Activated CD8-positive, alpha-beta memory T cell treated with anti-CD3 and anti-CD28 coated beads, Interleukin-2, amount 50 U/mL, for 24 hours (primary cell): ENCODE results near the gene TH.
A peak's percentile ranks its signal among the peaks of the same experiment; 100 is the strongest.
"Not testable (repeated sequence)": the region's sequence is repeated elsewhere in the genome, so short reads cannot be mapped to it uniquely, and the experiment has no call there.

Source experiments
- DNase-seq: peaks from one replicate; pipeline ENCODE4 v3.0.0-alpha.2; 2020; ENCODE audit errors: extremely low read depth

TH gene

GRCh38 chr11:2195756-2196088, 24.1 kb upstream of the TH start:
- DNase-seq, result no peak

- no peak for DNase-seq
Measured at GRCh38 chr11:2194877-2195755, 23.5 kb upstream of the TH start.

DNA sequence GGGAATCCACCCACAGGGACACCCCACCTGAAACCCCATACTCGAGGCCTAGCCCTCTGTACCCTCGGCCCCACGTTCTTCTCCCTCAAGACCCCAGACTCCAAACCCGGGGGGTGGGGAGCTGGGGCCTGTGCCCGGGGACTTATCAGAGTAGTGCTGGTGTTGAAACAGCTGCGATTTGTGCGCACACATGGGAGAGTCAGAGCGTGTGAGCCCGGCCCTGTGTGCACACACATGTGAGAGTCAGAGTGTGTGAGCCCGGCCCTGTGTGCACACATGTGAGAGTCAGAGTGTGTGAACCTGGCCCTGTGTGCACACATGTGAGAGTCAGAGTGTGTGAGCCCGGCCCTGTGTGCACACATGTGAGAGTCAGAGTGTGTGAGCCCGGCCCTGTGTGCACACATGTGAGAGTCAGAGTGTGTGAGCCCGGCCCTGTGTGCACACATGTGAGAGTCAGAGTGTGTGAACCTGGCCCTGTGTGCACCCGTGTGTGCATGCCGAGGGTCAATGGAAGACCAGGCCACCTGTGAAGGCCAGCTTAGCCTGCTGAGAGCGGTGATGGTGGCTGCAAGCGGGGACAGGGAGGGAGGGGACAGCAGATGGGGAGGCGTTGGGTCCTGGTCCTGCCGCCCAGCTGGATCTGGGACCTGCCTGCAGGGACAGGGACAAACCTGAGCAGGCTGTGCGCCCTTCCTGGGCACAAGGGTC, 22.4 kb upstream of the TH start:
- not testable (repeated sequence) for DNase-seq

DNA sequence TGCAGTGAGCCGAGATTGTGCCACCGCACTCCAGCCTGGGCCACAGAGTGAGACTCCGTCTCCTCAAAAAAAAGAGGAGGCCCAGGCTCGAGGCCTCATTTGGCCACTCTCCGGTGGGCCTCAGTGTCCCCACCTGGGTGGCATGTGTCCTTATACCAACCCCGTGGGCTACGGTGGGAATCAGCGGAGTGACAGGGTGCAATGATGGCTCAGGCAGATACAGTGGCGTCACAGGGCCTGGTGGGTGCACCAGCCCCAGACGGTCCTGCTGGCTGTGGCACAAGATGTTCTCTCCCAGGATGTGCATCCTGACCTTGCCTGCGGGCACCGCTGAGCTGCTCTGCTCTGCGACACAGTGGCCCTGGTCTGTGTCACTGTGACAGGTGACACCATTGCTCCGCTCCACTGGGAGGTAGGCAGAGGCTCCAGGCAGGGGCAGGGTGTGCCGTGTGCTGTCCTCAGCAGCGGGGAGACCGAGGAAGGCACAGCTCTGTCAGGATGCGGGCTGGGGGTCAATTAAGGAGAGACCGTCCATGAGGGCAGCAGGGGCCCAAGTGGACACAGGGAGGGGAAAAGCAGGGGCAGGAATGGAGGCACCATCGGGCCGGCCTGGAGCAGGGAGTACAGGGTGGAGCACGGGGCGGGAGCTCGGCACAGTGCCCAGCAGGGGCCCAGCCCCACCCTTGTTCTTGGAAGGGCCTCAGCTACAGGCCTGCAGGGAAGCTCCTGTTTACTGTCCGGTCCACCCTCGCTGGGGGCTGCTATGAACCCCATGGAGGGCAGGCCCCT, 21.7 kb upstream of the TH start:
- DNase-seq, result no peak

- DNase-seq, result no peak
Measured at GRCh38 chr11:2192435-2192834, 20.8 kb upstream of the TH start.

GRCh38 chr11:2191883-2192282, 20.3 kb upstream of the TH start:
- DNase-seq, result no peak

- DNase-seq, result no peak
Measured at GRCh38 chr11:2190657-2191471, 19.2 kb upstream of the TH start.

GRCh38 chr11:2189938-2190656, 18.5 kb upstream of the TH start:
- no peak for DNase-seq

- no peak for DNase-seq
Measured at GRCh38 chr11:2188745-2189144, 17.1 kb upstream of the TH start.

DNA sequence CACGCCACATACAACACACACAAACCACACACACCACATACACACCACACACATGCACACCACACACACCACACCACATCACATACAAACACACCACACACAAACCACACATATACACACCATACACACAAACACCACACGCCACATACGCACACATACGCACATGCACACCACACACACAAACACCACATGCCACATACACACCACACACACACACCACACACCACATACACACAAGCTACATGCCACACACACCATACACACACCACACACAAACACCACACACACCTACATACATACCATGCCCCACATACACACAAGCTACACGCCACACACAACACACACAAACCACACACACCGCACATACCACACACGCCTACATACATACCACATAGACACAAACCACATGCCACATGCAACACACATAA, 15.7 kb upstream of the TH start:
- DNase-seq, result no peak

DNA sequence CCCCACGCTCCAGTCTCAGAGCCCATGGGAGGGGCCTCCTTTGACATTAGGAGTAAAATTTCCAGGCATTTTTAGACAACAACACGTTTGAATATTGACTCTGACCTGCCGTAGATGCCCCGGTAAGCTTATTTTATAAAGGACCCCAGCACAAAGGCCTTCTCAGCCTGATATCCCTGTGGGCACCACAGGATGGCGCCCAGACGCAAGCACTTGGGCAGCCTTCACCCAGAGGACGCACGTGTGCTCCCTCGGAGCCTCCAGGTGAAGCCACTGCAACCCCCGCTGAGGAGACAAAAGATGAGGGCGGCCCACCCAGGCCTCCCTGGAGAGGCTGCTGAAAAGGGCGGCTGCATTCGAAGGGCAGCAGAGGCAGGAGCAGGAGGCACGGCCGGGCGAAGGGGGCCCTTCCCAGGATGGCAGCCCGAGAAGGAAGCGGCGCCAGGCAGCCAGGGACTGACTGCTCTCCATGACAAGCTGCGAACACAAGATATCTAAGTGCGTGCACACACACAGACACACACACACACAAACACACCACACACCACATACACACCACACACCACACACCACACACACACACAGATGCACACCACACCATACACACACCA, 15.2 kb upstream of the TH start:
- peak; percentile 12 for DNase-seq

GRCh38 chr11:2185324-2186085, 13.9 kb upstream of the TH start:
- no peak for DNase-seq

GRCh38 chr11:2182692-2183474, 11.3 kb upstream of the TH start:
- no peak for DNase-seq

DNA sequence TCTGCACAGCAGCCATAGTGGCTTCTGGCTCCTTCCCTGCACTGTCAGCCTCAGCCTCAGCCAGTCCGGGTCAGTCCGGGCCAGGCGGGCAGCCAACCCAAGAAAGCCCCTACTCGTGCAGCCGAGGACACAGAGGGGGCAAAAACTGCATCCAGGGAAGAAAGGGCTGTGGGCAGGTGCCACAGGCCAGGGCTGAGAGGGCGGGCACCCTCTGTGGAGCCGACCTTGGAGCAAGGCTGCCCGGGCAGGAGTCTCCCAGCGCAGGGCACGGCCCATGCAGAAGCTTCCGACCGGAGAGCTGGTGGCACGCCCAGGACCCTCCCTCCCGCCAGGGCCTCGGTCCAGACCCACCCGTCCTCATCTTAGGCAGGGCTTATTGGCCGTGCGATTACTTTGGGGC, 10.5 kb upstream of the TH start:
- no peak for DNase-seq

GRCh38 chr11:2180789-2181370, 9.3 kb upstream of the TH start:
- no peak for DNase-seq

- DNase-seq, result no peak
Measured at GRCh38 chr11:2180347-2180746, 8.7 kb upstream of the TH start.

GRCh38 chr11:2179516-2179915, 7.9 kb upstream of the TH start:
- no peak for DNase-seq

DNA sequence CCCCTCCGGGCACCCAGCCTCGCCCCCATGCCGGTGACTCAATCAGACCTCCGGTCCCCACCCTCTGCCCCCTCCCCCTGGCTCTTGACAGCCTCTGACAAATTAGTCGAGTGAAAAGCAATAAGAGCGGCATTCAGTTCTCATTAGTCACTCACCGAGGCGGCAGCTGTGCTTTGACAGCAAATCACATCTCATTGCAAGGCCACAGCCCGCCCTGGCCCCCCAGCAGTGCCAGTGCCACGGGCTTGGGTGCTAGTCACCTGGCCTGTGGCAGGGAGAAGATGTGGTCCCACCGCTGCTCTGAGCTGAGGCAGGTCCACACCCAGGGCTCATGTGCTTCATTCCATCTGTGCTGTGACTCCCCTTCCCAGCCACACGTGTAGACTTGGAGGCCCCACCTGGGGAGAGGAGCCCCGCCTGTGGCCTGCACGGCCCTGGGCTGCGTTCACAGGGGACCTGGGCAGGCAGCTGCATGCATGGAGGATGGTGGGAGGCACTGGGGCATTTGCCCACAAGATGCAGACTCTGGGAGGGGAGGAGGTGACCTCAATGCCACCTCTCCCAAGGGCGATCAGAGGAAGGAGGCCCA, 7.4 kb upstream of the TH start:
- no peak for DNase-seq
